Epithelial cell of esophagus (primary cell): ENCODE measurements around the gene GAB1.
A peak's percentile ranks its signal among the peaks of the same experiment; 100 is the strongest.

Source experiments
- DNase-seq: peaks from one replicate; pipeline ENCODE4 v3.0.0; 2010; ENCODE audit warnings: low read depth
- H3K4me3 ChIP-seq: 2 replicates; pipeline ENCODE4 v1.5.1; 2011; ENCODE audit warnings: mild to moderate bottlenecking, low read length, control low read depth
- CTCF ChIP-seq: IDR thresholded peaks from 2 replicates; pipeline ENCODE4 v1.5.1; 2011; ENCODE audit warnings: low read depth, mild to moderate bottlenecking, low read length, control low read depth, inconsistent platforms; ENCODE audit not compliant: insufficient read depth; ENCODE audit errors: missing control alignments

Gene GAB1

GRCh38 chr4:143375326-143376073 lies 38.8 kb downstream of the GAB1 start:
- TF ChIP-seq CTCF, result peak; percentile 54
- no peak overlapping the region for H3K4me3 ChIP-seq
- peak; percentile 33 for DNase-seq

GRCh38 chr4:143377611-143378099 lies 41.0 kb downstream of the GAB1 start:
- no peak for DNase-seq
- no peak for TF ChIP-seq CTCF
- H3K4me3 ChIP-seq, result no peak overlapping the region

- TF ChIP-seq CTCF, result no peak
- no peak overlapping the region for H3K4me3 ChIP-seq
- DNase-seq, result no peak
Measured at GRCh38 chr4:143380629-143381028, 44.0 kb downstream of the GAB1 start.

GRCh38 chr4:143381189-143382118 lies 44.8 kb downstream of the GAB1 start:
- no peak overlapping the region for H3K4me3 ChIP-seq
- TF ChIP-seq CTCF, result no peak
- DNase-seq, result peak; percentile 80

- TF ChIP-seq CTCF, result no peak
- H3K4me3 ChIP-seq, result no peak overlapping the region
Measured at GRCh38 chr4:143382596-143382995, 45.9 kb downstream of the GAB1 start.

GRCh38 chr4:143383005-143383574 lies 46.4 kb downstream of the GAB1 start:
- DNase-seq, result no peak
- TF ChIP-seq CTCF, result no peak
- no peak overlapping the region for H3K4me3 ChIP-seq

More at GRCh38 chr4:143382596-143382995, 45.9 kb downstream of the GAB1 start:
- DNase-seq, result no peak
